GM19238 (cell line): ENCODE results near the gene NCMAP.

Experiments used
- DNase-seq: peaks from one replicate; pipeline ENCODE4 v3.0.0; 2011; ENCODE audit warnings: low spot score; ENCODE audit not compliant: insufficient read length

The NCMAP gene

GRCh38 chr1:24570265-24571125, 14.6 kb downstream of the NCMAP start:
- no peak for DNase-seq

GRCh38 chr1:24572301-24572700, 16.4 kb downstream of the NCMAP start:
- no peak for DNase-seq

DNA sequence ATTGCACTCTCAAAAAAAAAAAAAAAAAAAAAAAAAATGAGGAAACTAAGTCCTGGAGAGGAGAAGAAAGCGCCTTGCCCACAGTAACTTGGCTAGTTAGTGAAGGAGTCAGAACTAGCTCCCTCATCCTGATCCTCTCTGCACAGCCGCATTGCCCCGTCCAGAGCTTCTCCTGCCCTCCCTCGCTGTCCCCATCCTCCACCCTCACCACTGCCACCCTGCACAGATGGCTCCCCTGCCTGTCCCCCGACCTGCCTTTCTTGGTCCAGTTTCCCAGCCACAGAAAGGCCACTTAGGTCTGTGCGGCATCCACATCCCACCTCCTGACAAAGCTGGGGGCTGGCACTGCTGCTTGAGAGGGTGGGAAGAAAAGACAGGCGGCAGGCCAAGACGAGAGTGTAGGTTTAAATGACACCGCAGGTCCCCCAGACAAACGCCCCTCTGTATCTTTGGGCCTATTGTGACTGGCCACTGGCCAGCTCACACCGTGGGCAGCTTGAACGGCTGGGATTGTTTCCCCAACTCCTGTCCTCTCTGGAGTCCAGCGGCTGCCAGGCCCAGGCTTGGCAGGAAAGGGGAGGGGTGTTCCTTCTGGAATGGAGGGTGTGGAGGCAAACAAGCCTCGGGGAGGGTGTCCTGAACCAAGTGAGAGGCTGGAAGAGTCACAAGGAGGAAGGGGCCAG, 20.2 kb downstream of the NCMAP start:
- DNase-seq, result no peak

DNA sequence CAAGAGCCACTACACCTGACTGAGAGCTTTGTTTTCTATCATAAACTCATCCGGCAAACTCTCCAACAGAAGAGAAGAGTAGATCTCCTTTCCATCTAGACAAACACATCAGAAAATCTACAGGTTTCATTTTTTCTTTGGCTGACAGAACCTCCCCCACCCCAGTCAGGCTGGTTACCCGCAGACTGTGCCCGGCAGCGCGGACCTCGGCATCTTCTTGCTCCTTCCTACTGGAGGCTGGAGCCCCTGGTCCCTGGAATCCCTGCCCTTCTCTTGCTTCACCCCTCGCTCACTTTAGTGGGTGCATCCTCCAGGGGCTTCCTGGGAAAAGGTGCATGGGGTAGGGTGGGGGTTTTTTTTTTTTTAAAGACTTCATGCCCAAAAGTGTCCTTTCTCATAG, 23.0 kb downstream of the NCMAP start:
- no peak for DNase-seq

GRCh38 chr1:24580756-24581155, 24.9 kb downstream of the NCMAP start:
- no peak for DNase-seq

- DNase-seq, result no peak
Observed at GRCh38 chr1:24584171-24584647, 28.3 kb downstream of the NCMAP start.

GRCh38 chr1:24586119-24586518, 30.2 kb downstream of the NCMAP start:
- DNase-seq, result no peak

GRCh38 chr1:24586970-24587820, 31.3 kb downstream of the NCMAP start:
- peak; percentile 56 for DNase-seq

- DNase-seq, result no peak
Observed at GRCh38 chr1:24588573-24588972, 32.7 kb downstream of the NCMAP start.

DNA sequence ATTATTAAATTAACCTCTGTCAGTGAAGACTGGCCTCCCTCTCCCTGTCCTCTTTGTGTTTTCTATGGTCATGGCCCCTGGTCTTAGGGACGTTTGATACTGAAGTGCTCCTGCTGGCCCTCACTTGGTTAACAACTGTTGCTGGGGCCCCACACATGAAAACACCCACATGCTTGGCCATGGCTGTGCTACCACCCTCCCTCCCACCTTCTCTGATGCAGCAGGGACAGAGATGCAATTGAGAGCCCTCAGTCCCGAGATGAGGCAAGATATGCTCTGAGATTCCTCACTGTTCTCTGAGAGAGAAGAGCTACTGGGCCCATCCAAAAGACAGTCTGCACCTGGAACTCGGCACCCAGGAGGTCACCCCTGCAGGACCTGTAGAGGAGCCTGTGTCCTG, 33.3 kb downstream of the NCMAP start:
- no peak for DNase-seq

DNA sequence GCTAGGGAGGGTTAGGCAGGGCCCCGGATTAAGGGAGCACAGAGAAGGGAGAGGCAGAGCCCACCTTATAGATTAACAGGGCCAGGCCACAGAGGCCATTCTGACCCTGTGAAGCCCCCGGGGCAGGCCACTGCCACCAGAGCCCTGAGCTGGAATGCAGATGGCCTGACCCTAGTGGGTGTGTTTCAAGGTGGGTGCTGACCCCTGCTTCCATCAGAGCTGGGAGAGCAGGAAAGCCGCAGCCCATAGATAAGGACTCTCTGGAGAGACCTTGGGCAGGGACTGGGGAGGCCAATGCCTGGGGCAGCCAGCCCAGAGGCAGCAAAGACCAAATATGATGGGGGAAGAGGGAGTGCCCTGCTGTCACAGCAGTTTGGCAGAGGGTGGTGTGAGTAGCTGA, 35.9 kb downstream of the NCMAP start:
- DNase-seq, result no peak

DNA sequence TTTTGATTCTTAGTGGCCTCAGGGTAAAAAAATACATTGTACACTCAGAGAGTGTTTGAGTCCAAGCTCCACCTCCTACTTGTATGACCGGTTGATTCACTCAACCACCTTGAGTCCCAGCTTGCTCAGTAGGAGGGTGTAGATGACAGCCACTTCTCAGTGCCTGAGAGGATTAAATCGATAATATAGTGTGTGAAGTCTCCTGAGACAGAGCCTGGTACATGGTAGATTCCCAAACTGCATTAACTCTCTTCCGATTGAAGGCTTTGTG, 38.4 kb downstream of the NCMAP start:
- no peak for DNase-seq

GRCh38 chr1:24596401-24596880, 40.6 kb downstream of the NCMAP start:
- no peak for DNase-seq

- no peak for DNase-seq
Observed at GRCh38 chr1:24599265-24599664, 43.4 kb downstream of the NCMAP start.

GRCh38 chr1:24600551-24600950, 44.7 kb downstream of the NCMAP start:
- no peak for DNase-seq

- no peak for DNase-seq
Observed at GRCh38 chr1:24605534-24606295, 49.8 kb downstream of the NCMAP start.

- no peak for DNase-seq
Observed at GRCh38 chr1:24606296-24606605, 50.4 kb downstream of the NCMAP start.

DNA sequence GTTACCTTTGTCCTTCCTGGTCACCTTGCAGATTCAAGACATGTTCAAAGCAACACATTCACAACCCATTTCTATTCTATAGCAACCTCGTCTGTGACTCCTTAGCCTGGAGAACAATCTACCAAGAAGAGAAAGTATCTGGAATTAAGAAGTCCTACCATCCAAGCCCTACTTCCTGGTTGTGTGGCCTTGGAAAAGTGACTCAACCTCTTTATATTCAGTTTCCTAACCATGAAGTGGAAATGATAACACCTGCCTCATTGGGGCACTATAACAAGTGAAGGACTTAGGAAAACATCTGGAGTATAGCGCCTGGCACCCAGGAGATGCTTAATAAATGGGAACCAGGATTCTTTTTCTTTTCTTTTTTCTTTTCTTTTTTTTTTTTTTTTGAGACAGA, 50.7 kb downstream of the NCMAP start:
- DNase-seq, result no peak

GRCh38 chr1:24609949-24610517, 54.1 kb downstream of the NCMAP start:
- DNase-seq, result no peak

GRCh38 chr1:24619376-24619775, 63.5 kb downstream of the NCMAP start:
- no peak for DNase-seq

DNA sequence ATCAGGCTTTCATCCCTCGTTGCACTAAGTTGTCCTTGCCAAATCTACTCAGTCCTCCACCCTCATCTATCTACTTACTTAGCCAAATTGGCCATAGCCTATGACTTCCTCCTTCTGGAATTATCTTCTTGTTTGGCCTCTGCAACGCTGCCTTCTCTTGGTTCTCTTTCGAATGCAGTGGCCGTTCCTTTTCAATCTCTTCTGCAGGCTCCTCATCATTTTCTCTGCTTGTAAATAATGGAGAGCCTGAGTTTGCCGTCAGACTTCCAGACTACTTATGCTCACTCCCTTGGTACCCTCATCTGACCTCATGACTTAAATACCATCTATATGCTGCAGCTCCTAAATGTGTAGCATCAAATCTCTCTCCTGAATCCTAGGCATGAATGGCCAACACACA, 64.8 kb downstream of the NCMAP start:
- DNase-seq, result no peak
